GM21423 (cell line): ENCODE data around the gene ATP8A1.
A peak's percentile ranks its signal among the peaks of the same experiment; 100 is the strongest.

Experiments used
- ATAC-seq: cut with Tn5 transposase; IDR thresholded peaks from one replicate; pipeline ENCODE4 v1.9.1; 2021; ENCODE audit warnings: mild to moderate bottlenecking, moderate library complexity; ENCODE audit not compliant: unreplicated experiment

The ATP8A1 gene

DNA sequence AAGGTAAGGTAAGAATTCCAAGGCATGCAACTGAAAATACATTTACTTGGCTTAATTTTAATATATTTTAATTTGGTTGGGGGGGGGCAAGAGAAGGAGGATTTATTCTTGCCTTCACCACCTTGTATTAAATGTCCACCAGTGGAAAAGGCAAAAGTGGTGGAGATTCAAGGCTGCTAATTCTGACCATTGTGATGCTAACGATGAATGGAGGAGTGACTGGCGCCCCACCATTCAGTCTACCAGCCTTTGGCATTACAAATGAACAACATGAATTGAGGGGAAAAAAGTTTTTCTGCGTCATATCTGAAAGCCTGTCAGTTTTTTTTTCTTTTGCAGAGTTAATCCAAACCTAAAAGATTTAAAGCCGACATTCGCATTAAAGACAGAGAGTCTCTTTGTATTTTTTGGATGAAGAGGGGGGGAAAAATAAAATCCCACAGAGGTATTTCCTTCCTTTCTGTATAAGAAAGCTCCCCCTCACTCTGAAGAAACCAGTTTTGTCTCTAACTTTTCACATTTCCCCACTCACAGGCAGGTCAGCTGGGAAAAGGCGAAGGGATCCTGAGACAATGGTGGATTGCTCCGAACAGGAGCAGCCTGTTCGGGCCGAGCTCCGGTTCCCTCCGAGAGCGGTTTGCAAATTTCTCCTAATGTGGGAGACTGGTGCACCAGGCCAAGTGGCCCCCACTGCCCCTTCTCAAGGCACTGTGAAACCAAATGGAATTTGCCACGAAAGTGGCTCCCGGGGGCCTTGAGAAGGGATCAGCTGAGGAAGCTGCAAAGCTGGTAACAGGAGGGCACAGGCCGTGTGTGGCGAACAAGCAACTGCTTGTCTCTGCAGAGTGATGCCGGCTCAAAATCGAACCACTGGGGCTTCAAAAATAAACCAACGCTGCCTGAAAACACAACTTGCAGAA, 231.5 kb downstream of the ATP8A1 start:
- no peak for ATAC-seq

GRCh38 chr4:42420140-42420539, 236.8 kb downstream of the ATP8A1 start:
- no peak for ATAC-seq

DNA sequence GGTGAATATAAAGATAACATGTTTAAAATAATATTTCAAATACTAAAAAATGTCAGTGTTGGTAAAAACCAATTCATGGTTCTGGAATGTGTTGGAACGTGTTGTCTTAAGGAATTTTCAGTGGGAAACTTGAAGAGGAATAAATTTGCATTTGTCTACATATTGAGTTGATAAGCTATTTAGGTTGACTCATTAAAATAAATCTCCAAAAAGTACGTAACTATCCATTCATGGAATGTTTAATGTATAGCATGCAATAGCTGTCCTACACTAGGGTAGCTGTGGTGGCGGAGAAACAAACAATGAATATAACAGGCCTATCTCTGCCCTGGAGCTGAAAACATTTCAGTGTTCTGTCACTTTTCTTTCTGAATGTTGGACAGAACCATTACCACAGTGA, 239.4 kb downstream of the ATP8A1 start:
- no peak for ATAC-seq

DNA sequence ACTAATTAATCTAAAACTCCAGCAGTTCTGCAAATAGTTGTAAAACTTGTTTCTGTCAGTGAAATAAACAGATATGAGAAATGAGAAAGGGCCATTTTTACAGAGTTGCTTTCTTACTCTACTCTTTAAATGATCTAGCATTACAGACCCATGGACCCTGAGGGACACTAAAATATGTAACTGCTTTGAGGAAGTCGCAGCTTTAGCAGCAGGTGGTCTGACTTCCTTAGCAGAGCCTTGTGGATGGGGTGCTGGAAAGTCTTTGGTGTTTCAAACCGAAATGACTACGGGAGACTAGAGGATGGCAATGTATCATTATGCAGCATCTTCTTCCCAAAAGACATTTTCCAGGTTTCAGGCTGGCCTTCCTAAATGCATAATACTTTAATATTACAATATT, 240.9 kb downstream of the ATP8A1 start:
- ATAC-seq: no peak

- ATAC-seq: no peak
Measured at GRCh38 chr4:42415281-42415680, 241.6 kb downstream of the ATP8A1 start.

- ATAC-seq: no peak
Measured at GRCh38 chr4:42412251-42412650, 244.7 kb downstream of the ATP8A1 start.

DNA sequence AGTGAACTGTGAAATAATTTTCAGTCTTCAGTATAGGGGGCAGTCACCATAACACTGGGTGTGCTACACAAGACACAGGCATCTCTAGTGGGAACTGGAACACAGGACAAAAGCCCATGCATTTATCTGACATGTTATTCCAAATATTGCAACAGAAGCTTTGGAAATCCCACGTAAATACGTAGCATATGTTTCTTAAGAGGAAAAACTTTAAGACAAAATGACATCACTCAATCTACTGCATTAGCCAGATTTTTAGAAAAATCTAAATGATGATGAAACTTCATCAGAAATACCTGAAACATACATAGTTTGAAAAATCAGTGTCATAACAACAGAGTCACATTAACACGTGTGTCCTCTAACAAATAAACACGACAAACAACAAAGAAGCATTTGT, 245.1 kb downstream of the ATP8A1 start:
- ATAC-seq: no peak

DNA sequence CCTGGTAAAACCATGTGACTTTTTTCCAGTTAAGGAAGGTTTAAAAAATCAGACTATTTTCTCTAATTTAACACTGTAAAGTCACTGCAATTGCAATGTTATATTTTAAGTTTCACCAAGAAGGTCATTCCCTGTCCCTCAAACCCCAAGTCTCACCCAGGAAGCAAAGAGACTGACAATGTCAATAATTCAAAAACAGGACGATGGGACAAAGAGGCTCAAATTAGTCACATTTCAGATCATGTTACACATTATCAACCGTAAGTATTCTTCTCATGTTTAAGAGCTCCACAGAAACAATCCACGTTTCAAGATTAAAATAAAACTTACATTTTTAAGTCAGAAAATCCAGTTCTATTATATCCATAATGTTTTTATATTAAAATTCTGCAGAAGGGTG, 246.5 kb downstream of the ATP8A1 start:
- no peak for ATAC-seq

GRCh38 chr4:42404001-42404400, 252.9 kb downstream of the ATP8A1 start:
- ATAC-seq: no peak

DNA sequence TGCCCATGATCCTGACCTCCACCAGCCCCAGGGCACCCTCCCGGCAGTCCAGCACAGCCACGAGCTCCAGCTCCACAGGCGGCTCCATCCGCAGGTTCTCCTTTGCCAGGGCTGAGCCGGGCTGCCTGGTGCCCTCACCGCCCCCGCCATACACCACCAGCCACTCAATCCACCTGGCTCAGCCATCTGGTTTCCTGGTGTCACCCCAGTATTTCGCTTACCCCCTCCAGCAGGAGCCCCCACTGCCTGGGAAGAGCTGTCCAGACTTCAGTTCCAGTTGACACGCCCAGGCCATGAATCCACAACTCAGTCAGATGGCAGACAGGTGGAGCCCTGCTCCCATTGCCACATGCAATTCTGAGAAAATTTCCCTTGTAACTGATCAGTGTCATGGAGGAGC, 255.7 kb downstream of the ATP8A1 start:
- no peak for ATAC-seq

- ATAC-seq: no peak
Measured at GRCh38 chr4:42399393-42399792, 257.5 kb downstream of the ATP8A1 start.

- no peak for ATAC-seq
Measured at GRCh38 chr4:42398871-42399331, 258.0 kb downstream of the ATP8A1 start.

- peak; percentile 21 for ATAC-seq
Measured at GRCh38 chr4:42398171-42398870, 258.6 kb downstream of the ATP8A1 start.

- ATAC-seq: peak; percentile 21
Measured at GRCh38 chr4:42397635-42398170, 259.2 kb downstream of the ATP8A1 start.

GRCh38 chr4:42396752-42397634, 259.9 kb downstream of the ATP8A1 start, which contains the start of gene SHISA3:
SHISA3 (plus strand) TSS chr4:42397488; CDS start chr4:42398057, 569 bp downstream.
- ATAC-seq: peak; percentile 41

DNA sequence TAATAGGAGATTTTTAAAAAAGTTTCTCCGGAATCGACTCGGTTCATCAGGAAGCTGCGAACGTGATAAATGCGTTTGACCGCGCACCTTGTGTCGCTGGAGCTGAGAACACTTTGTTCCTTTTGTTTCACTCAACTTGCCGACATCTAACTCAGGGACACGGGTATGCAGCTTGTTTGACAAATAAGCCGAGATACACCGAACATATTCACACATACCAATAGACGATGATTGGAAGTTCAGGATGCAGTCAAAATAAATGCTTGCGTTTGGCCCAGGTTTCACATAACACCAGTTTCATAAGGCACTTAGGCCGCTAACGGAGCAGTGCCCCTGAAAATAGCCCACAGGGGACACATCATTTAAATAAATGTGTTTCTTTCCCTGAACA, 260.5 kb downstream of the ATP8A1 start:
- no peak for ATAC-seq

- no peak for ATAC-seq
Measured at GRCh38 chr4:42395595-42395994, 261.3 kb downstream of the ATP8A1 start.

DNA sequence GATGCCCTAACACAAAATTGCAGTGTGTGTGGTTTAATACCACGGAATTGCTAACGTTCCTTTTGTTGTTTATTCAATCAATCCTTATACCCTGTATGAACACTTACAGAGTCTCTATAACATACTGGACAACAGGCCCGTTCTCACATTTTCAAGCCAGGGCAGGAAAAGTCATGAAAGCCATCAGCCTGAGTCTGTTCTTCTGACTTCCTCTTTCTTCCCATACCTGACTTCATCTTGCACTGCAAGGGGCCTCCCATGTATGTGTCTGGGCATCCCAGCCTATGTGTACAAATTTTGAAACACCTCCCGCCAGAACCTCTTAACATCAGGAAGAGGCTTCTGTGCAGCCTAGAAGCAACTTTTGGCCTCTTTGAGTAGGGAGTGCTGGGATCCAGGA, 264.5 kb downstream of the ATP8A1 start:
- no peak for ATAC-seq

GRCh38 chr4:42391981-42392380, 264.9 kb downstream of the ATP8A1 start:
- no peak for ATAC-seq

GRCh38 chr4:42391355-42391664, 265.6 kb downstream of the ATP8A1 start:
- ATAC-seq: no peak
